ENCODE results near the gene CYP3A4. TPM values are rescaled to one million over a fixed set of nuclear protein-coding genes. Genes with fewer than 3 reads are reported as not detected.

The CYP3A4 gene
- total and polyA plus RNA-seq, 2 donors (not counting 1 experiment from before 2014, with no cell fraction given): 0.17 TPM; not detected in 1

DNA sequence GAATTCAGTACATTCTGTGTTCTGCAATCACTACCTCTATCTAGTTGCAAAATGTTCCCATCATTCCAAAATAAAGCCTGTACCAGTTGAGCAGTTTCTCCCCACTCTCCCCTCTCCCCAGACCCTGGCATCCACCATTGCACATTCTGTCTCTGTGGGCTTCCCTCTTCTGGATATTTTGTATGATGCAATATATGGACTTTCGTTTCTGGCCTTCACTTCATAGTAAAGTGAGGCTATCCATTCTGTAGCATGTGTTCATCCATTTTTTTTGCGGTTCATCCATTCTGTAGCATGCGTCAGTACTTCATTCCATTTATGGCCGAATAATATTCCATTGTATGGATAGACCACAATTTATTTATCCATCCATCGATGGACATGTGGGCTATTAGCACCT, 9.5 kb upstream of the CYP3A4 start:
- H3K27ac ChIP-seq (ENCODE audit: insufficient read depth, low read length): no peak overlapping the region
- no peaks in the 10 kb centered on the region for H3K27me3 ChIP-seq (ENCODE audit: control insufficient read depth, insufficient read depth, low read length)
- no peaks in the 10 kb centered on the region for H3K4me1 ChIP-seq (ENCODE audit: control insufficient read depth, extremely low read depth, insufficient read depth, low read length)
- no peak overlapping the region for H3K4me3 ChIP-seq (replicated peaks in 1 of 4; ENCODE audit: control extremely low read depth in 1 of 4, insufficient read depth in 1 of 4, low read depth in 3 of 4, low read length in 4 of 4)
- no peak overlapping the region for H2AFZ ChIP-seq (ENCODE audit: low read length)
- TF ChIP-seq, protein P1, sequence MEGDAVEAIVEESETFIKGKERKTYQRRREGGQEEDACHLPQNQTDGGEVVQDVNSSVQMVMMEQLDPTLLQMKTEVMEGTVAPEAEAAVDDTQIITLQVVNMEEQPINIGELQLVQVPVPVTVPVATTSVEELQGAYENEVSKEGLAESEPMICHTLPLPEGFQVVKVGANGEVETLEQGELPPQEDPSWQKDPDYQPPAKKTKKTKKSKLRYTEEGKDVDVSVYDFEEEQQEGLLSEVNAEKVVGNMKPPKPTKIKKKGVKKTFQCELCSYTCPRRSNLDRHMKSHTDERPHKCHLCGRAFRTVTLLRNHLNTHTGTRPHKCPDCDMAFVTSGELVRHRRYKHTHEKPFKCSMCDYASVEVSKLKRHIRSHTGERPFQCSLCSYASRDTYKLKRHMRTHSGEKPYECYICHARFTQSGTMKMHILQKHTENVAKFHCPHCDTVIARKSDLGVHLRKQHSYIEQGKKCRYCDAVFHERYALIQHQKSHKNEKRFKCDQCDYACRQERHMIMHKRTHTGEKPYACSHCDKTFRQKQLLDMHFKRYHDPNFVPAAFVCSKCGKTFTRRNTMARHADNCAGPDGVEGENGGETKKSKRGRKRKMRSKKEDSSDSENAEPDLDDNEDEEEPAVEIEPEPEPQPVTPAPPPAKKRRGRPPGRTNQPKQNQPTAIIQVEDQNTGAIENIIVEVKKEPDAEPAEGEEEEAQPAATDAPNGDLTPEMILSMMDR (conservative IDR thresholded peaks at IDR 0.05 in 1 of 2, IDR thresholded peaks at IDR 0.05 in 1 of 2; ENCODE audit: low read depth in 1 of 2, low read length in 2 of 2): no peak
- TF ChIP-seq EZH2 (IDR thresholded peaks at IDR 0.05; ENCODE audit: low read length, missing control alignments): no peak
- H4K20me1 ChIP-seq (ENCODE audit: control insufficient read depth, extremely low read depth, insufficient read depth, low read length): no peaks in the 10 kb centered on the region
- no peak overlapping the region for H3K9ac ChIP-seq (ENCODE audit: insufficient read depth, low read length)
- H3K9me3 ChIP-seq (ENCODE audit: control insufficient read depth, insufficient read depth, low read depth, low read length): no peaks in the 10 kb centered on the region
- H3K79me2 ChIP-seq (ENCODE audit: control insufficient read depth, insufficient read depth, low read length): no peaks in the 10 kb centered on the region
- no peak overlapping the region for H3K4me2 ChIP-seq (ENCODE audit: extremely low read depth, insufficient read depth, low read length)
- DNase-seq (ENCODE audit: low read depth in 2 of 2): no peak
- no peaks in the 10 kb centered on the region for H3K36me3 ChIP-seq (ENCODE audit: control insufficient read depth, insufficient read depth, low read length)

DNA sequence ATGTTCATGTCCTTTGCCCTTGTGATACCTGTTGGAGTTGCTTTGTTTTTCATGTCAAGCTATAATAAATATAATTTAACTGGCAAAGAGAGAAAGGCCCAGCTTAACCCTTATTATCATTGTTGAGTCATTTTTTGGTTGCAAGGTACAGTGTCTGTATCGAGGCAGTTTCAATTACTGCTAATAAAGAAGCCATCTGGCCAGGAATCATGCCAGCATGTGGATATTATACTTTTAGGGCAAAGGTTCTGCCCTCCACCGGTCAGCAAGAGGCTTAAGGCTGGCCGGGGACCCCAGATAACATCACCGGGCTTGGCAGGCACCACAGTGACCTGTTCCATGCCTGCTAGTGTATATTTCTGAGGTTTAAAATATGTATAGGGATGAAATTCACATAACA, 9.0 kb upstream of the CYP3A4 start:
- no peaks in the 10 kb centered on the region for H3K36me3 ChIP-seq (ENCODE audit: control insufficient read depth, insufficient read depth, low read length)
- no peaks in the 10 kb centered on the region for H3K4me1 ChIP-seq (ENCODE audit: control insufficient read depth, extremely low read depth, insufficient read depth, low read length)
- no peak overlapping the region for H3K27ac ChIP-seq (ENCODE audit: insufficient read depth, low read length)
- no peak overlapping the region for H3K4me2 ChIP-seq (ENCODE audit: extremely low read depth, insufficient read depth, low read length)
- DNase-seq (ENCODE audit: low read depth in 2 of 2): no peak
- H3K9me3 ChIP-seq (ENCODE audit: control insufficient read depth, insufficient read depth, low read depth, low read length): no peaks in the 10 kb centered on the region
- no peak overlapping the region for H3K4me3 ChIP-seq (replicated peaks in 1 of 4; ENCODE audit: control extremely low read depth in 1 of 4, insufficient read depth in 1 of 4, low read depth in 3 of 4, low read length in 4 of 4)
- H3K27me3 ChIP-seq (ENCODE audit: control insufficient read depth, insufficient read depth, low read length): no peaks in the 10 kb centered on the region
- H3K9ac ChIP-seq (ENCODE audit: insufficient read depth, low read length): no peak overlapping the region
- no peak overlapping the region for H2AFZ ChIP-seq (ENCODE audit: low read length)
- H3K79me2 ChIP-seq (ENCODE audit: control insufficient read depth, insufficient read depth, low read length): no peaks in the 10 kb centered on the region
- H4K20me1 ChIP-seq (ENCODE audit: control insufficient read depth, extremely low read depth, insufficient read depth, low read length): no peaks in the 10 kb centered on the region
- no peak for TF ChIP-seq EZH2 (IDR thresholded peaks at IDR 0.05; ENCODE audit: low read length, missing control alignments)
- TF ChIP-seq, protein P1 (conservative IDR thresholded peaks at IDR 0.05 in 1 of 2, IDR thresholded peaks at IDR 0.05 in 1 of 2; ENCODE audit: low read depth in 1 of 2, low read length in 2 of 2): no peak

DNA sequence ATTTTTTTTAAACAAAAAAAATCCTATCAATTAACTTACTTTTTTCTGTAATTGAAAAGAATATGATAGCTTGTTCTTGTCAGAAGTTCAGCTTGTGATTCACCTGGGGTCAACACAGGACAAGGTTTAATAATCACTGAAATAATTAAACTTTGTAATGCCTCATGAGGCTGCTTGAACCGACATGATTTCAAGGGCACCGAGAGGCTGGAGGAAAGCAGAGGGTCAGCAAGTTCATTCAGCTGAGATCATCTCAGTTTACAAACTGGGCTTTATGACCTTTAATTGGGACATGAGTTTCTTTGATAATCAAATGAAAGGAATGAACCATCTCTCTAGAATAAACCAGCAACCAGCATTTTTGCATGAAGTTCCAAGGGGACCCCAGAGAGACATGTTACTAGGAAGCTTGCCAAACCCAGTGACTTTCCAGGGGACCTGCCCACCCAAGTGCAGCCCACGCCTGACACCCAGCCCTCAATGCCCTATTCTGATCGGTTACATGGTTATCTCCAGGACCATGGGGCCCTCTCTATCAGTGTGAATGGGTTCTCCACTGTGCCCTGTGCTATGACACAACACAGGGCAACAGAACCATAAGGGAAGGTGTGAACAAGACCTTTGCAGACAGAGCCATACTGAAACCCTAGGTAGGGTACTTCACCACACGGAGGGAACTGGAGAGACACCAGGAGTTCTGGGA, 7.8 kb upstream of the CYP3A4 start:
- Histone ChIP-seq H4K20me1 (ENCODE audit: control insufficient read depth, extremely low read depth, insufficient read depth, low read length) (no peaks in the 10 kb centered on the region), H3K4me1 (ENCODE audit: control insufficient read depth, extremely low read depth, insufficient read depth, low read length) (no peaks in the 10 kb centered on the region), H3K79me2 (ENCODE audit: control insufficient read depth, insufficient read depth, low read length) (no peaks in the 10 kb centered on the region), H3K4me2 (ENCODE audit: extremely low read depth, insufficient read depth, low read length) (no peak overlapping the region), H3K27me3 (ENCODE audit: control insufficient read depth, insufficient read depth, low read length) (no peaks in the 10 kb centered on the region), H3K27ac (ENCODE audit: insufficient read depth, low read length) (no peak overlapping the region), H2AFZ (ENCODE audit: low read length) (no peak overlapping the region), H3K9me3 (ENCODE audit: control insufficient read depth, insufficient read depth, low read depth, low read length) (no peaks in the 10 kb centered on the region), H3K9ac (ENCODE audit: insufficient read depth, low read length) (no peak overlapping the region), H3K4me3 (replicated peaks in 1 of 4; ENCODE audit: control extremely low read depth in 1 of 4, insufficient read depth in 1 of 4, low read depth in 3 of 4, low read length in 4 of 4) (no peak overlapping the region), H3K36me3 (ENCODE audit: control insufficient read depth, insufficient read depth, low read length) (no peaks in the 10 kb centered on the region)
- no peak for TF ChIP-seq EZH2 (IDR thresholded peaks at IDR 0.05; ENCODE audit: low read length, missing control alignments)
- TF ChIP-seq, protein P1 (conservative IDR thresholded peaks at IDR 0.05 in 1 of 2, IDR thresholded peaks at IDR 0.05 in 1 of 2; ENCODE audit: low read depth in 1 of 2, low read length in 2 of 2): no peak
- no peak for DNase-seq (ENCODE audit: low read depth in 2 of 2)
